SKM-1 treated with dmso at 0.1 percent for 144 hours (cell line): ENCODE data around the gene HOXD8.

Experiments used
- DNase-seq: peaks from one replicate; lab custom pipeline; 2025; ENCODE audit not compliant: unreplicated experiment; lab: John Stamatoyannopoulos, UW

HOXD8 gene

DNA sequence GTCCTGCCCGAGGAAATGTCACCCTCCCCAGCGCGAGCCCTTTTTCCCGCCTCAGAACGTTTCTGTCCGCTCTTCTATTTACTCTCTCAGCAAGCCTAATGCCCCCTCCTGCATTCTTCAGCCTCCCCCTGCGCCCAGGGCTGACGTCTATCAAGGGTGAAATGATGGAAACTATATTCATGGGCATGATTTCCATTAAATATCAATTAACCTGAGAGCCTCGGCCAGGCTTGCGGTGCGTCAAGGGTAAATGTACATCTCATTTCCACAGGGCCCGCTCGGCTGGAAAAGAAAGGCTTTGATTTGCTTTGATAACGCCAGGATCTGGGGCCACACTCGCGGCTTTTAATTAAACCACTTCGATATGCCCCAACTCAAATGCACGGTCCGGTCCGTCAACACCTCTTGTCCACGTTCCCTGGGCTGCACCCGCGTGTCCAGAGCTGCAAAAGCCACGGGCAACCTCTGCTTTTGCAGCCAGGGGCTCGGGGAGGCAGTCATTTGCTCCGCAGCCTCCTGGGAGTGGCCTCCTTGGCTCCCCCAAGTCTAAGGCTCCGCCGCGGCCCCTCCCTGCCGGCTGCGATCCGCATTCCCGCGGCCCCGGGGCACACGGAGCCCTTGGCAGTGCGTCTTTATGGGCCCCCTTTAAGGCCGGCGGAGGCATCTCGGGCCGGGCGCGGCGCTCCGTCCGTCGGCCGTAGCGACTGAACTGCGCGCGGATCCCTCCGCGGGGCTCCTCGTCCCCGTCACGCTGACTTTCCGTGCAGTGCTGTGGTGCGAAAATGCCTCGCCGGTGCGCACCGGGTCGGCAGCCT is at the start of gene HOXD8:
HOXD8 (plus strand) TSS at position 724 of the 815 bp plus-strand sequence. CDS start 662 bp downstream, outside the sequence.
- no peak for DNase-seq

DNA sequence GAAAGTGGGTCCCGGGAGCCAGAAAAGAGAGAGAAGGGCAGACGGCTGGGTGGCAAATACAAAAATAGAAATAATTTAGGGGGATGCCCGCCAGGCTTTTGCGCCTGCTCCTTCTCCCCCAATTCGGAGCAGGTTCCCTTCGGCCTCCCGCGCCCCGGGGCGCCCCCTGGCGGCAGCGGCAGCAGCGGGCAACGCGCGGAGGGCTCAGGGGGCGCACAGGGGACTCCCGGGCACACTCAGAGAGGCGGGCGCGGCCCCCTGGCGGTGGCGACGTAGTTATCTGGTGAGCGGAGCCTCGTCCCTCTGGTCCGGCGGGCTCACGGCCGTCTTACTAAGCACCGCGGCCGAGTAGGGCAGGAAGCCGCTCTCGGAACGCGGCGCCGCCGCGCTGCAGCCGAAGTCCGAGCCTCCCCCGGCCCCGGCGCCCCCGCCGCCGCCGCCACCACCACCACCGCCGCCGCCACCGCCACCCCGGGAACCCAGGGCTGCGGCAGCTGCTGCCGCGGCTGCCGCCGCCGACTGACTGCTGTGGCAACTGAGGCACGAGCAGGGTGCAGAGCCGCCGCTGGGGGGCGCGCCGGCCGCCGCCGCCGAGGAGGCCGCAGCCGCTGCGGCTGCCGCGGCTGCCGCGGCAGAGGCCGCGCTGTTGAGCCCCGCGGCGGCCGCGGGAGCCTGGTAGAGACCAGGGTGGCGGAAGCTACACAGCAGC is 49.5 kb upstream of the HOXD8 start:
- DNase-seq: peak; percentile 21

- no peak for DNase-seq
Measured at GRCh38 chr2:176080540-176081375, 48.7 kb upstream of the HOXD8 start.

DNA sequence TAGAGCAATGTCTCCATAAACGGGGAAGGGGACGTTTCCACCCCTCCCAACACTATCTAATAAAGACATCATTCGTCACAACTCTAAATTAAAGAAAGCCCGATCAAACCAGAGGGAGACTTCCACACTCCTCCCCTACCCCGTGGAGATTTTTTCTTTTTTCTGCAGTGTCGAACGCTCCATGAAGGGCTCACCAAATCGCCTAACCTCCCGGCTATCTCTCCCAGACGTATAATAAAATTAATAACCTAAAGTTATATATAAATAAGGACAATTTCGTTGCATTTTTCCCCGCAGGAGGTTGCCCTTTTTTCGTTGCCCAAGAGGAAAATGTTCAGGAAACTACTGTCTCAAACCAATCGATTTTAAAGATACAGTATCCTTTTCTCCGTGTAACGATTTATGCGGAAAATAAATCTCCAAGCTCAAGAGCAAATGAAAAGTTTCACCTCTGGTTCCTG is 48.1 kb upstream of the HOXD8 start:
- no peak for DNase-seq

DNA sequence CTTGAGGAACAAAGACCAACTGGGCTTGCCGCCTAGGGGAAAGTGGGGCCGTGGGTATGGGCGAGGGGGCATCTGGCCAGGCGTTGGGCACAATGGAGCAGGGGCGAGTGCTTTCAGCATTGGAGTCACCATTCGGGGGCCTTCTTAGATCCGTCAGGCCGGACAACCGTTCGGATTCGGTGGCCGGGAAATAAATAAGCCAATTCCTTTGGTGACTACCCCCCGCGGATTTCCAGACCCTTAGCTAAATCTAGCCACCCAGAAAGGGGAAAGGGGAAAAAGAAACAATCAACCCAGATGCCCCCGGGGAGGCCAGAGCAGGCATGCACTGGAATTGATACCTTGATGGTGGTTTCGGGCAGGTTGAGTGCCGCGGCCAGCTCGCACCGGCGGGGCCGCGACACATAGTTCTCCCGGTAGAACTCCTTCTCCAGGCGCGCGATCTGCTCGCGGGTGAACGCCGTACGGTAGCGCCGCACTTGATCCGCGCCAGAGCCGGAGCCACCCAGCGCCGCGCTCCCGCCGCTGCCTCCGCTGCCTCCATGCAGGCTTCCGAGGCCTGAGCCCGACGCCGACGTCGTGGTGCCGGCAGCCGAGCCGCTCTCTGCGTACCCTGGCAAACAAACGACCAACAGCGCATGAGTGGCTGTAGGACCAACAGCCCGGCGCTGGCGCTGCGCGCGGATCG is 47.5 kb upstream of the HOXD8 start:
- no peak for DNase-seq

DNA sequence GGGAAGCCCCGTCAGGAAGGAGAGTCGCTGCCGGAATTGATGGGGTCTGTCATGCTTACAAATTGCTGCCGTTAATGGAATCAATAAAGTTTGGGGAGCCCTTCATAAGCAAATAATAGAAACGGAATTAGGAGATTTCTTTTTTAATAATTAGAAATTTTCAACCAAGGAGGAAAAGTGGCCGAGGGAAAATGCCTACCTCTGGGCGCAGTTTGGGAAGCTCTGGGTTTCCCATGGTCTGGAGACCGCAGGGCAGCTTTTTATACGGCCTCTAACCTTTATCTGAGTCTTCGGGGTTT is 47.0 kb upstream of the HOXD8 start:
- DNase-seq: no peak

GRCh38 chr2:176082824-176083751 is 46.4 kb upstream of the HOXD8 start:
- DNase-seq: no peak

GRCh38 chr2:176083796-176084261 is 45.7 kb upstream of the HOXD8 start, which contains the start of gene EVX2:
TSS of gene EVX2 (minus strand) at chr2:176083962. CDS start at chr2:176083776, 186 bp downstream.
- DNase-seq: no peak

- no peak for DNase-seq
Measured at GRCh38 chr2:176084611-176085119, 44.8 kb upstream of the HOXD8 start.

- no peak for DNase-seq
Measured at GRCh38 chr2:176085120-176085788, 44.3 kb upstream of the HOXD8 start.

GRCh38 chr2:176085861-176086771 is 43.4 kb upstream of the HOXD8 start:
- no peak for DNase-seq

- DNase-seq: no peak
Measured at GRCh38 chr2:176087330-176088047, 42.0 kb upstream of the HOXD8 start.

DNA sequence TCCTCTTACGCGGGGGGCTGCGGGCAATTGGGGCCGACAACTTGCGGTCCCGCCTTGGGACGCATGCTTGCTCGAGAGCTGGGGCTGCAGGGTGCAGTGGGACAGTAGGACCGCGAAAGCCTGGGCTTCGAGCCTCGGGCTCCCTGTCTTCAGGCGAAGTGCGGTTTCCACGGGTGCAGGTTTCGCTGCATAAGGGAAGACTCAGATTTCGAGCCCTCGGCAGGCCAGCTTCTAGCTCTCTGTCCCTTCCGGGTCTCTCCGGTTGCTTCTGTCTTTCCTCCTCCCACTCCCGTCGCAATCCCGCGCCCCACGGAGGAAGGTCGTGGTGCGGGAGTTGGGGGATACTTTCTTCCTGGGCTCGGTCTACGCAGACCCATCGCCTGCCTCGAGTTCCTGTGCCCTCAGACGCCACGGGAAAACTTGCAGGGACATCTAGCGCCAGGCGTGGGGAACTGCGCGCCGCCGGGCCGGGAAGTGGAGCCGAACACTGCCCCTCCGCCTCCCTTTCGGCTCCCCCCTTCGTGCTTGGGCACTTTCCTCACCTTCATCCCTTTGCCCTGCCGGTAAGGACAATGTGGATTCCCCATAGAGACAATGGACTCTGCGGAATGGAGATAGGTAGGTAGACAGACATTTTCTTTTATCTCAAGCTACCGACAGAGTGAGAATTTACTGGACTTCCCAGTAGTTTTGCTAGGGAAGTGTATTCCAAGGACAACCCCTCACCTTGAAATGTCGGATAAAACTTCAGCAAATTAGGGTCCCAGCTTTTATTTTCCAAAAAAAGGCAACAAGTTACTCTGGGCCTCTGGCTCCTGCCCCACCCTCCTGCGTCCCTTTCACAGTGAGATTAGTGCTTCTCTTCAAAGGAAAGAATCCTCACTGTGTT is 41.2 kb upstream of the HOXD8 start:
- no peak for DNase-seq

DNA sequence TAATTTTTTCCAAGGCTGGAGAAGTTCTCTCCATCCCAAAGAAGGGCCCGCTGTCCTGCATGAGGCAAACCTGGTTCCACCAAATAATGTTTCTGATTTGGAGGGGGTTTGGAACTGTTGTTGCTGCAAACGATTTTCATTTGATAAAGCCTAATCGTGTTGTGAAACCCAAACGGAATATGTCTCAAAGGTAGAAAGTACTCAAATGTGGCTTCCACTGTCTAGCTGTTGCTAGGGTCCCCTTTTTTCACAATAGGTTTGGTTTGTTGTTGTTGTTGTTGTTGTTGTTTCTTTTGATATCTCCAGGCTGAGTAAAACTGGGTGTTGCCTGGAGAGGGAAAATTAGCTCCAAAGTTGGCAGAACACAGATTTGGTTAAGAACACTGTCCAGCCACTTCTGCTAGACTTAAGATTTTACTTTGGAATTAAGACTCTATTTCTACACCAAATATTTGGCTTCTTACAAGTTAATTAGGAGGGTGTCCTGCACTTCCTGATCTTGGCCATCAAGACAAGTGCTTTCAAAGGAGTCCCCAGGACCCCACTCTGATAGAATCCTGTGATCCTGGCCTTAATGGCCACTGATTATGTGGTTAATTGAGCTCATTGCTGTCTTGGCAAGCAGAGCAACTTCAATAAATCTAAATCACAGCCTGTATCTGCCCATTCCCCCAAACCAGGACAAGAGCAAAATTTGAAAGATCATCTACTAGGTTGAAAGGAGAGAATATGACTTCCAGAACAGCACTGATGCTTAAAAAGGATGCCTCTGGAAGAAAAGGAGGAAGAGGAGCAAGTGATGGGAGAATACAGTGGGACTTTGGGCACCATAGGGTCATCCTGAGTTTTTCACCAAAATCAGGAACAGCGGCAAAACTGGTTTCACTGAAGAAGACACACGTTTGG is 40.3 kb upstream of the HOXD8 start:
- no peak for DNase-seq

- DNase-seq: no peak
Measured at GRCh38 chr2:176089843-176090395, 39.6 kb upstream of the HOXD8 start.
